Measurements from ENCODE around the gene LMAN1.

GRCh38 chr18:59303656-59304195 lies 55.3 kb downstream of the LMAN1 start:
- TF ChIP-seq CTCF (tag by site-specific recombination; IDR thresholded peaks at IDR 0.05) (no peak), ZNF24 (tag by site-specific recombination; IDR thresholded peaks at IDR 0.05) (no peak), ZNF610 (tag by site-specific recombination; IDR thresholded peaks at IDR 0.05; ENCODE audit: borderline replicate concordance) (no peak), ZNF274 (IDR thresholded peaks at IDR 0.05; ENCODE audit: low read length) (no peak), ZNF274 (tag by site-specific recombination; IDR thresholded peaks at IDR 0.05; ENCODE audit: borderline replicate concordance) (no peak), ZNF639 (tag by site-specific recombination; IDR thresholded peaks at IDR 0.05) (no peak), ZNF501 (tag by site-specific recombination; IDR thresholded peaks at IDR 0.05) (no peak), ZNF2 (tag by site-specific recombination; IDR thresholded peaks at IDR 0.05) (no peak), ZNF768 (tag by site-specific recombination; IDR thresholded peaks at IDR 0.05) (no peak), ZNF510 (tag by site-specific recombination; IDR thresholded peaks at IDR 0.05; ENCODE audit: insufficient replicate concordance) (no peak), SP3 (tag by site-specific recombination; IDR thresholded peaks at IDR 0.05) (no peak), ZBTB48 (tag by site-specific recombination; IDR thresholded peaks at IDR 0.05) (no peak), IKZF3 (tag by site-specific recombination; IDR thresholded peaks at IDR 0.05) (no peak), SETDB1 (IDR thresholded peaks at IDR 0.05; ENCODE audit: insufficient read length, low read length) (no peak), ZSCAN23 (tag by site-specific recombination; IDR thresholded peaks at IDR 0.05) (no peak)
